Right ventricle myocardium superior (tissue), 1 donor: Measurements from ENCODE around the gene TOP2B. TPM values are rescaled to one million over a fixed set of nuclear protein-coding genes. Genes with fewer than 3 reads are reported as not detected.

Experiments used
- ATAC-seq: fragments of 200-7000 bp; cut with Tn5 transposase; one replicate; pipeline ENCODE4 v1.9.1; 2020; ENCODE audit warnings: mild to moderate bottlenecking; ENCODE audit not compliant: poor library complexity
- DNase-seq: peaks from one replicate; pipeline ENCODE4 v3.0.0-alpha.2; 2020
- intact Hi-C: fragments of 100-400 bp; cut with DNase I; formaldehyde crosslinking; loops from one replicate; pipeline ENCODE4 v1.11.2; 2022
- total RNA-seq: library from RNA; stranded (reverse); fragmentation: NEBNext Ultra II Directional; extraction: Animal tissue kit (Norgen Biotek cat#: 25700); gene quantifications from one replicate; pipeline ENCODE4 v1.2.1, GENCODE V29; 2021
- donor health status: DM: no; HTN: yes; CAD: no; lungs with severe emphysema.

The TOP2B gene
- total RNA-seq, 1 donor from 2014 or later: 84.3 TPM

- ATAC-seq: no peak
- intact Hi-C loops: no loop called here
- no peak for DNase-seq
Measured at GRCh38 chr3:25574172-25574765, 90.4 kb downstream of the TOP2B start.

DNA sequence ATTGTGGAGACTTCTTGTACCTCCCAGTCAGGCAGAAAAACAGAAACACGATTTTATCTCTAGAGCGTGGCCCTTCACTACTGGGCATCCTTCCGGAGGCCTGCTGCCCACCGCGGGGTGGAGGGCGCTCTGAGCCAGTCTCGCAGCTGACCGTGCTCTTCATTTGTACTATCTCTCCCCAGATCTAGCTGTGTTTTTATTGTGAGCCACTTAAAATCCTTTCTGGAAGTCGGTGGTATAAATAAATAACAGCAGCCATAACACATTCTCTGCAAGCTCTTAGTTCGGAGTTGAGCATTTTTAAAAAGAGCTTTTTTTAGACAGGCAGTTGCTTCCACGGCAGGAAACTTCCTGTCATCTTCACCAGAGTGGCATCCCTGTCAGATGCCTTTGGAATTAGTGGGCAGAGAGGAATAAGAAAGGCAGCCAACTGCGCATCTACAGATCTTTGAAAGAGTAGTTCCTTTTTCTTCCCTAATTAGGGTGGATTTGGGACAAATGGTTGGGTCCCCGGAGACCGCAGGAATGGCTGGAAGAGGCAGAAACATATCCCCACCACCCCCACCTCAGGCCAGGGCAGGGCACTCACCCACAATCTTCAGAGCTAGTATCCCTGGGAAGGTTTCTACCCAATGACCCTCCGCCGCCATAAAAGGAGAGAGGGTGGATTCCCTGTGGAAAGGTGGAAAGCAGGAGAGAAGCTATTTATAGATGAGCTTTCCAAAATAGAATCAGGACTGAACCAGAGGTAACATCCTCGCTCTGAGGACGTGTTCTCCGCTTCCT, 91.1 kb downstream of the TOP2B start:
- intact Hi-C loops: no loop called here
- ATAC-seq (peak; percentile 77), DNase-seq (no peak)

- intact Hi-C loops: no loop called here
- DNase-seq (no peak), ATAC-seq (no peak)
Measured at GRCh38 chr3:25572919-25573385, 91.8 kb downstream of the TOP2B start.

DNA sequence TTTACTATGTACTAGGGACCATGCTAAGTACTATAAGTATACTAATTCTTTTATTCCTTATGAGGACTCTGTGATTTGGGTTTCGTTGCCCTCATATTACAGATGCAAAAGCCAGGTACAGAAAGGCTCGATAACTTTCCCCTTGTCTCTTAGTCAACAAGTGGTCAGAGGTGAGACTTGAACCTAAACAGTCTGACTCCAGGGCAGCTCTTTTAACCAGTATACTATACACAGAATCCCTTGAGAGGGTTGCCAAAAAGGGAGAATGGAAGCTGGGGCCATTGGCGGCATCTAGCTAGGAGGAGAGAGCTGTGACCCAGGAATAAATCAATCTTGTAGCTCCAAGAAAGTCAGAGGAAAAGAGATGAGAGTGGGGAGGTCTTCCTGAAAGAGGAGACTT, 92.4 kb downstream of the TOP2B start:
- no peak for DNase-seq
- ATAC-seq: no peak
- intact Hi-C loops: no loop called here

DNA sequence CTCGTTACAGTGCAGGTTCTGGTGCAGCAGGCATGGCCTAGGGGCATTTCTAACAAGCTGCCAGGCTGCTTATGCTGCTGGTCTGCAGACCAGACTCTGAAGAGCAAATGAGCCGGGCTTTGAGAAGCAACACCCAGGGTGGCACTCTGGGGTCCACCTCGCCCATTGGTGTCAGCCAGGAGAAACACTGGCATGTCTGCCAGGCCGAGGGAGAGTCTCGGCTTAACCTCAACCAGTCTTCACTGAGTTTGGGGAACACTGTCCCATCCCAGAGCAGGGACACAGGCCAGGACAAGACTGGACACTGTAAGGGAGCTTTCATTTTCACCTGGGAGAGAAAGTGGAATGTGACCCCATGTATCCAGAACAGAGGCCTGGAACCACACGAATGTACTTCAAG, 93.4 kb downstream of the TOP2B start:
- DNase-seq (no peak), ATAC-seq (no peak)
- intact Hi-C loops: no loop called here

DNA sequence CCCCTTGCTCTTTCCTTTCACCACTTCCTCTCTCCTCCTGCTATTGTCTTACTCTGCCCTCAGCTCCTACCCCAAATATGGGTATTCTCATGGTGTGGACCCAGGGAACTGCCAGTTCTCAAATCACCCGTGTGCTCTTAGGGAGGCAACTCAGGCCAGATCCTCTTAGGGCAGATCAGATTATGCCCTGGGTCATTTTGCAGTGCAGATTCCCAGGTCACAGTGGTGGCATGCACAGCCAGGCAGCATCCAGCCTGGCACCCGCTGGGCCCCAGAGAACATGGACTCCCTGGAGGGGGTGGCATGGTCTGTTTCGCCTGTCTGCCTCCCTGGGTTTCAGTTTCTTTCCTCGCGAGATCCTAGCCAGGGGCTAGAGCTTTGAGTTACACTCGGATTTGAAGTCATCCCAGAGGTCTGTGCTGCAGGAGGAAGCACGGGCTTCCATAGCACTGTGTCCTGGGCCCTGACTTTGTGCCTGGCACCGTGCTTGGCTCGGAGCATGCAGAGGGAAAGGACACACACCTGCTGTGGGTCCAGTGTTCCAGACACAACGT, 96.1 kb downstream of the TOP2B start:
- intact Hi-C loops: no loop called here
- peak; percentile 62 for DNase-seq

GRCh38 chr3:25567806-25568524, 96.7 kb downstream of the TOP2B start:
- no peak for DNase-seq
- ATAC-seq: no peak

More for the DNA sequence above, 96.1 kb downstream of the TOP2B start:
- ATAC-seq: peak; percentile 83

DNA sequence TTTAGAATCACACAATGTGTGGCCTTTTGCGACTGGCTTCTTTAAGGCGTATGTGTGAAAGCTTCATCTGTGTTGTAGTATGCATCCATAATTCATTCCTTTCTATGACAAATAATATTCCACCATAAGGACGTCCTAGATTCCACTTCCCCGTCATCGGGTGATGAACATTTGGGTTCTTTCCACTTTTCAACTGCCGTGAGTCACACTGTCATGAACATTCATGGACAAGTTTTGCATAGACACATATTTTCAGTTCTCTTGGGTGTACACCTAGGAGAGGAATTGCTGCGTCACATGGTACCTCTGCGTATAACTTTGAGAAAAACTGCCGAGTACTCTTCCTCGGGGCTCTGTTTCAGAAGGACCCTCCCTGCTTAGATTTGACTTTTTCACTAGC, 97.3 kb downstream of the TOP2B start:
- no peak for ATAC-seq
- intact Hi-C loops: no loop called here
- no peak for DNase-seq

More at GRCh38 chr3:25567806-25568524, 96.7 kb downstream of the TOP2B start:
- intact Hi-C loops: no loop called here

DNA sequence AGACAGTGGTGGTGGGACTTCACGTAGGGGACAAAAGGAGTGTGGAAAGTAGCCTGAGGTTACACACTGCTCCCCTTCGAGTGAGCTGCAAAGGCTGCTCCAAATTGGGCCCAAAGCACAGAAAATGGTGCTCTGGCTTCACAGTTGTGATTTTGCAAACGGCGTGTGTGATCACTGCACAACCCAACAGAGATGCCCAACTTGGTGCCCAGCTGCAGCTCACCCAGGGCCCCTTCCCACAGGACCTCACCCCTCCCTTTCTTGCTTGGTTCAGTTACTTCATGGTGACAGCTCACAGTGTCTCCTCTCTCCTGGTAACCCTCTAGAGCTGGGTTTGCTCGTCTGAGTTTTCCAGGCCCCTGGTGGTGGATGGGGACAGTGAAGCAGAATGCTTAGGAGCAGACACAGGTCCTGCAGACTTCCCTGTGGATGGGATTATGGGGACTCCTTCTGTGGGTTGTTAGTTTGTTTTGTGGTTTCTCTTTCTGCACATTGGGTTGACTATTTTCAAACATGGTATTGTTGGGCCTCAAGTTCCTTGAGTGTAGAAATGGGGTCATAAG, 98.3 kb downstream of the TOP2B start:
- no peak for ATAC-seq
- intact Hi-C loops: no loop called here

DNA sequence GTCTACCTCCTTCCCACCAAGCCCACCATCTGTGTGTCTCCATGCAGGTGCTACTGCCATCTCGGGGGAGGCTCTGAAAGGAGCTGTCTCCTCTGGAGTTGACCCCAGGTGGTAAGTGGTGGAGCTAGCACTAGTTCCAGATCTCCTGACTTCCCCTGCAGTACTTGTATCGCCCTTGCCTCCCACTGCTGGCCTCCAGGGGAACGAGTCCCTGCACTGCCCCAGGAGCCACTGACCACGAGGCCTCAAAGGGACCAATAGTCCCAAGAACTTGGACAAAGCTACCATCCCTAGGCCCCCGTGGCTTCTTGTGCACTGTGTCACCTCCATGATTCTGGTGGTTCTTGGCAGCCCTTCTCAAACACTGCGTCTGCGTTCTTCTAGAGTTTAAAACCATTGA, 98.9 kb downstream of the TOP2B start:
- no peak for DNase-seq
- intact Hi-C loops: no loop called here
- no peak for ATAC-seq

More for the DNA sequence above, 98.3 kb downstream of the TOP2B start:
- no peak for DNase-seq

GRCh38 chr3:25564075-25564474, 100.6 kb downstream of the TOP2B start:
- ATAC-seq (no peak), DNase-seq (no peak)
- intact Hi-C loops: no loop called here

GRCh38 chr3:25563601-25564000, 101.1 kb downstream of the TOP2B start:
- ATAC-seq (no peak), DNase-seq (no peak)
- intact Hi-C loops: no loop called here

DNA sequence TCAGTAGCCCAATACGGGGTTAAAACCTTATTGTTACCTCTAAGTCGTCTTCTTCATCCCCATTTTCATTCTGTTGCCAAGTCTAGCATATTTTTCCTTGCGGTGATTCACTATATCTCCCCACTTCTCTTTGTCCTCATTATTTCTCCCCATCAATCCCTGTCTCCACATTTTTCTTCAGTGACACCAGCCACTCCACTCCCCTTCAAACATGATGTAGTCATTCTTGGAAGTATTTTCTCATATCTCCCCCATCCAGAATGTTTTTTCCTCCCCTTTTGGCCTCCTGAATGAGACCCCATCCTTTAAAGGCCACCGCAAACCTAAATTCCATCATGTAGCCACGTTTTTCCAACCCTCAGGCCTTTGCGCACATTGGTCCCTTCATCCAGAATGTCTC, 105.9 kb downstream of the TOP2B start:
- no peak for DNase-seq
- no peak for ATAC-seq
- intact Hi-C loops: no loop called here

DNA sequence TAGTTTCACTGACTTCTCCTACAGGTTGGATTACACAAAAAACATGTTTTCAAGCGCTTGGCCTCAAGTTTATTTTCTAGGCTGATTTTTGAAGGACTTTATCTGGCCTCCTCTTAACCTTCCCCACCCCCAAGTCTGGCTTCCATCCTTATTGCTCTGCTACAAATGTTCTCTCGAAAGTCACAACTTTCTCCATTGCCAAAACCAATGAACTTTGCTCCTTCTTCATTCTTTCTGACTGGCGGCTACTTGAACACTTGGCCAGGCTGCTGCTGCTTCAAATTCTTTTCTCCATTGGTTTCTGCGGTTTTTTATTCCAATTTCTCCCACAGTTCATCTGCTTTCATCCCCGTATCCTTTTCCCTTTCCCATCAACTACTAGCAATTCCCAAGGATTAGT, 106.6 kb downstream of the TOP2B start:
- DNase-seq (no peak), ATAC-seq (peak; percentile 42)
- intact Hi-C loops: no loop called here

DNA sequence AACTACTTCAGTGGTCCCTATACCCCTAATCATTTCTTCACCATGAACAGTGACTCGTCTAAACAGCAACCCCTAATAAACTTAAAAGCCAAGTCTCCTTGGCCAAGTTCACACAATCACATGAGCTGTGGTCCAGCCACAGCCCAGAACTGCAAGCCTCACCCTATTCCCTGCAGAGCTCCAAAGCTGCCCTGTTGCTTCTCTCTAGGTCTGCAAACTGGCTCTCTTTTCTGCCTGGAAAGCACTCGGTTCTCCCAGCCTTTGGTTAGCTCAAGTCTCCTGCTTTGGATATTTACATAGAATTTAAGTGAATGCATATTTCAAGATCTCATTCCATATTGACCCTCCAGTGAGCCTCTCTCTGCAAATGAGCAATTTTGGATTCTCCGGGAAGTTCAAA, 107.0 kb downstream of the TOP2B start:
- no peak for DNase-seq
- ATAC-seq: peak; percentile 59
- intact Hi-C loops: no loop called here

- ATAC-seq (no peak), DNase-seq (no peak)
- intact Hi-C loops: no loop called here
Measured at GRCh38 chr3:25556447-25556846, 108.3 kb downstream of the TOP2B start.

GRCh38 chr3:25555695-25556437, 108.8 kb downstream of the TOP2B start:
- intact Hi-C loops: no loop called here
- ATAC-seq (peak; percentile 28), DNase-seq (no peak)

GRCh38 chr3:25554376-25554775, 110.3 kb downstream of the TOP2B start:
- DNase-seq: no peak
- ATAC-seq: no peak
- intact Hi-C loops: no loop called here
